Stimulated activated CD4-positive, alpha-beta T cell treated with anti-CD3 and anti-CD28 coated beads, TNF-alpha, amount 100 ng/mL, for 4 hours (primary cell): ENCODE measurements around the gene ADAMTS12.

Source experiments
- DNase-seq, 3 experiments: peaks; one replicate each; pipeline ENCODE4 v3.0.0-alpha.2; 2020; ENCODE audit warnings: low read depth in 3 of 3

The ADAMTS12 gene

DNA sequence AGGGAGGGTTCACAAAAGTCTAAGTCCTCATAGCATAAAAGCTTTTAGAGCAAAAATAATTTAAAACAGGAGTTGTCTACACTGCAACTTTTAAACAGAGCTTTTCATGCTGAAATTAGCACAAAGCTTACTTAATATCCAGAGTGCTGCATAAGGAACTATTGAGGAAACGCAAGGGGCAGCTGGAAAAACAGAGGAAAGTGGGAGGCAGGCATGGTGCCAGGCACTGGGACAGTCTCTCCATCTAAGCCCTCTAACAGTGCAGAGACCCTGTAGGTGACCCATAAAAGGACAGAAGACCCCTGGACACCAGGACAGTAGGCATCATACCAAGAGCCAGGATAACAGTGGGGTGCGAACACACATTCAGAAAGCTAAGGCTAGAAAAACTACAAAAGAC lies 49.3 kb downstream of the ADAMTS12 start:
- no peak for DNase-seq

DNA sequence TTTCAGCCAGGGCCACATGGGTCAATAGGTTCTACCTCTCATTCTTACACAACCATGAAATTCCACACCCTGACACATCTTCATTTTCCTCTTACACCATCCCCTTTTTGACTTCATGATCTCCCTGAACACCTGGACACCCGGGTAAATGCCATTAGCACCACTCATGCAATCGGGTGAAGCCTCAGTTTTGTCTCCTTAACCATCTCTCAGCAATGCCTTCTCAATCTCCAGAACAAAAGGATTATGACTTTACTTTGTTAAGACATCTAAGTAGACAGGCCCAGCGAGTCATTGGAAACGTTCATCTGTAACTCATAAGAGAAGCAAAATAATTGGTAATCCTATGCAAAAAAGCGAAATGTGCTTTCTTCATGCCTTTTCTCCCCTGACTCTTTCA lies 49.9 kb downstream of the ADAMTS12 start:
- DNase-seq = no peak

DNA sequence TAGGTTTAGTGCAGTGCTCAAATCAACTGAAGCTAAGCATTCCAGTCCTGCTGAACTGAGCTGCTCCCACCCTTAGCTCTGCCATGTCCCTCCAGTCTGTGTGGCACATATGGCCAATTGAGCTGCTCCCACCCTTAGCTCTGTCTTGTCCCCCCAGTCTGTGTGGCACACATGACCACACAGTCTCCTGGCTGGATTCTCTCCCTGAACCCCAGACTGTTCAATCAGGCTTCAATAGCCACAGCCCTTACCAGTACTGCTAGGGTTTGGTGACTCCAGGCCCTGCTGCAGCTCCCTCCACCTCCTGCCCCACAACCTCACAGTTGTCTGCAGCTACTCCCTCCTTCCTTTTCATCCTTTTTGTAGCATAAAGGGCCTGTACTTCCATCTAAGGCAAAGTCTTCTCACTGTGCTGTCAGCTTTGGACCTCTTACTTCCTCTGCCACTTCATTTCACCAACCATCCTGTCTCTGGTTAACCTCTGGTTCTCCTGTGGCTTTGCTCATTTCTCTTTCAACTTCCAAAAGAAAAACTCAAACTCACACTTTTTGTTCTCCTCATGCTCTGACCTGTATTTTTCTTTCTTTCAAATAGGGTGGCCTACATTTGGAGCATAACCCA lies 50.8 kb downstream of the ADAMTS12 start:
- no peak for DNase-seq

- no peak for DNase-seq
Measured at GRCh38 chr5:33837301-33837700, 54.5 kb downstream of the ADAMTS12 start.

DNA sequence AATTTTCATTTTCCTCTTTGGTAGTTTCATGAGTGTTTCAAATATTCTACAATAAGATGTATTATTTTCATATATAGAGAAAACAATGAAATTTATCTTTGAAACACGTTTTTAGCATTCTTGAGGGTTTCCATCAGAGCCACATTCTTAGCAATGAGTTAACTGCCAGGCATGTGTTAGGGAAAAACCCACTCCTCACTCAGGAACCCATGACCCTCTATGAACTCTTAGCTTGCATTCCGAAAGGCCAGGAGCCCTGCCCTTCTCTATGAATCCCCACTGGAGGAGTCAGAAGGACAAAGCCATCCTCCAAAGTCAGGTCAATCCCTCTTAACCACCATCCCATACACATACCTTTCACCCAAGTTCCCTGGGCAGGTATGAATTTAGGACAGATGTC lies 57.5 kb downstream of the ADAMTS12 start:
- no peak for DNase-seq

DNA sequence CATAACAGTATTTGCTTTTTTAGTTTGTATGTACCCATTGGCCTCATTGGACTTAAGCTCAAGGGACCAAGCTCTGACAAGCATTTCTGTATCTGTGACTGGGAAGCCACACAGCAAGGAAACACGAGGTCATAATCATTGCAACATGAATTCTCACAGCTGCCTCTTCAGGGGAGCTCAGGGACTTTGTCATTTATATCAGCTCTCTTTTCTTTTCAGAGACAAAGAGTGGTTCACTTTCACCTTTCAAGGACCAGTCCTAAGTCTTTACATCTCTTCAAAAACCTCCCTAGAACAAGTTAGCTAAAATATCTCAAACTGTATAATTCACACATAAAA lies 58.6 kb downstream of the ADAMTS12 start:
- no peak for DNase-seq

DNA sequence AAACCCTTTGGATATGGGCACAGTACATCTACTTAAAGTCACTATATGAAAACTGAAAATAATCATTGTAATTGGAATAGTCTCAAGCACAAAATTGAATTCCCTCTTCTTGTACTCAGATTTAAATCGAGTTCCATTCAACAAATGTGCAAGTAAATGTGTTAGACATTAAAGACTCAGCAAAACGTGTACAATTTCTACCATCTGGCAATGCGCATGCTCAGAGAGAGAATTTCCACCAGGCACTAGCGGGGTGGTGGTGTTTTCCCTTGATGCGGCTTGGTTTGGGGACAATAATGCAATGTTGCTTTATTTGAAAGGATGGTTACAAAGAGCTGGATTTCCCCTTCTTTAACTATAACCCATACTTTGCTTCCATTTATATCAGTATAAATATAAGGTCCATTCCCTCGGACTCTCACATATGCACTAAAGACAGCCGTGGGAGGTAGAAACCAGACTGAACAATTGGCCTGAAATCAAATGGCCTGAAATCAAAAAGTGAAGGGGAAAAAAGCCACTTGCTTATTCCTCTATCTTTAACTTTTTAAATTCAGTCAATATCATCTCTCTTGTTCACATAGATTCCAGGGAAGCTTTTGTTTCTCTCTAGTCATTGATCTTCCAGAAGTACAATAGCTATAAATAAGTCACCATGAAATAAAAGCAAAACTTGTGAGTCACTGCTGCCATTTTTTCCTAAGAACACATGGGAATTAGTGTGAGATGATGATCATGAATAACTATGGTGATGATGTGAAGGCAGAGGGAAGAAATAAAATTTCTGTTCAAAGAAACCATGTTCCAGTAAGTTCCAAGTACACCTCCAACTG lies 59.2 kb downstream of the ADAMTS12 start:
- no peak for DNase-seq

GRCh38 chr5:33831041-33831440 lies 60.7 kb downstream of the ADAMTS12 start:
- DNase-seq = no peak

- no peak for DNase-seq
Measured at GRCh38 chr5:33829430-33829829, 62.4 kb downstream of the ADAMTS12 start.

DNA sequence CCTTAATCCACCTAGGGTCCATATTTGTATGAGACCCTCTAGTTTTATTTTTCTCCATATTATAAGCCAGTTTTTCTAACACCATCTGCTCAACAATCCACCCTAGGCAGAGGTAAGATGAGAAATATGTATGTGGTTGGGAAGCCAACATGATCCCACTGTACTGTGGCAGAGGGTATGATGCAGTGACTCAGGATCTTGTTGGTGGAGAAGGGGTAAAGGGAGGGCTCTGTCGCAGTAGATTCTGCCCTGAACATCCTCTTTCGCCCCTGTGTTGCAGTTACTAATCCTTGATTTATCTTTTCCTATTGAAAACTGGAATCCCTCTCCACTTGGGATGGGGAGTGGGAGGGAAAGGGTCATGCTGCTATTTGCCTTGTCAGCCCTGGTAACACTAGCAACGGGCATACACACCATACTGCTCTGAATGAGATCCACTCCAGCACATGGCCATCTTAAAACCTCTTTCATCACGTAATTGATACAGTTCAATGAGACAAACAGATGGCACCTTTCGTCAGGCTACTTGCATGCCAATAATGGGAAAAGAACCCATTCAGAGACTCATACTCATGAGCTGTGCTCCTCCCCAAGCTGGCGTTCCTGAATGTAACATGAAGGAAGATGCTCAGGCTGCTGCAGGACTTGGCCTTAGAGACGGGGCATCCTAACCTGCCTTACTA lies 63.0 kb downstream of the ADAMTS12 start:
- no peak for DNase-seq

GRCh38 chr5:33827885-33828284 lies 63.9 kb downstream of the ADAMTS12 start:
- no peak for DNase-seq

DNA sequence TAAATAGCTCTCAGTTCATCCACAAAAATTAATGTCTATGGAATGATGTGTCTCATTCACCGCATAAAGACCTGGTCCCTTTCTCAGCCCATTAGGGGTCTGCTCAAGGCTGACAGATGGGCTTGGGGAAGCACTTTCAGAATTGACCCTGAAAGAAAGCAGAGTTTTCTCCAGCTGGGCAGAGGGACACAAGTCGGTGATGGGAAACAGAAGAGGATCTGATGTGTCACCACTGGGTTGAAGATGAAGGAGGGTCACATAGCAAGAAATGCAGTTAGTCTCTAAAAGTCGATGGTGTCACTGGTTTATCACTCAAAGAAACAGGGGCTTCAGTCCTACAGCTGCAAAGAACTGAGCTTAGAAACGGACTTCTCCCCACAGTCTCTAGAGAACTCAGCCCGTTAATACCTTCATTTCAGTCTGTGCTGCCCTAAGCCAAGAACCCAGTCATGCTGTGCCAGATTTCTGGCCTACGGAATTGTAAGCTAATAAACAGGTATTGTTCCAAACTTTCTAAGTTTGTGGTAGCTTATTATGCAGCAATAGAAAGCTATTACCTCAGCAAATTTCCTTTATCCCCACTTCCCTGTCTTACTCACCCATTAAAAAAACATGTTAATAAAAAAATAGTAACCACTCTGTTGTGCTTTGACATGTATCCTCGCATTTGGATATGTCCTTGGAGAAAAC lies 64.6 kb downstream of the ADAMTS12 start:
- no peak for DNase-seq

- DNase-seq = no peak
Measured at GRCh38 chr5:33824516-33825195, 67.1 kb downstream of the ADAMTS12 start.

DNA sequence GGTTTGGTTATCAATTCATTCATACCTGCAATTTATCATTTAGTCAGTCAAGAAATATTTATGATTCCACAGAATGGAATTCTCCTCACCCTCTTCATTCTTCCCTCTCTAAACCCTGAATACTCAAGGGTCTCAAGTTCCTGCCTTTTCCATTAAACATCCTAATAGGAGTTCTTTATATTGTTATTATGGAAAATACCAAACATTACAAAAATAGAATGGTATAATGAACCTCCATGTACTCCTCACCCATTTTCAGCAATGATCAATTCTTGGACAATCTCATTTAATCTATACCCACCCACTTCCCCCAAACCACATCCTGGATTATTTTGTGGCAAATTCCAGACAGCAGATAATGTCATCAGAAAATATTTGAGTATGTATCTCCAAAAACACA lies 74.5 kb downstream of the ADAMTS12 start:
- DNase-seq = no peak

DNA sequence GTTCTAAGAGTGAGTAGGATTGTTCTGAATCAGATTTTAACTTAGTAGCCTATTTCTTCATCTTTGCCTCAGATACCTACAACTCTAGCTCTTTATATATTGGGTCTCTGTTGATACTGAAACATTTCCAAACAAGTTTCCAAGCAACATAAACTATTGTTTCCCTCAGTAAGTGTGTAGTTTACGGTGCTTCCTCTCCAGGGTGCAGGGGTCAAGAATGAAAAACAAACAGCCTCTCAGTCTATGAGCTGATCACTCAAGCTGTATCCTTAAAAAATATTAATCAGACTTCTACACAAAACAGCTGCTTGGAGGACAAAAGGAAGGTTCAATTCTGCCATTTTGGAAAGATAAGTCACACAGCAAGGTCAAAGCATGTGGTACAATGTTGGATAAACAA lies 75.0 kb downstream of the ADAMTS12 start:
- no peak for DNase-seq

- no peak for DNase-seq
Measured at GRCh38 chr5:33812746-33813145, 79.0 kb downstream of the ADAMTS12 start.

GRCh38 chr5:33810491-33811120 lies 81.2 kb downstream of the ADAMTS12 start:
- DNase-seq = no peak

GRCh38 chr5:33809936-33810335 lies 81.9 kb downstream of the ADAMTS12 start:
- no peak for DNase-seq

DNA sequence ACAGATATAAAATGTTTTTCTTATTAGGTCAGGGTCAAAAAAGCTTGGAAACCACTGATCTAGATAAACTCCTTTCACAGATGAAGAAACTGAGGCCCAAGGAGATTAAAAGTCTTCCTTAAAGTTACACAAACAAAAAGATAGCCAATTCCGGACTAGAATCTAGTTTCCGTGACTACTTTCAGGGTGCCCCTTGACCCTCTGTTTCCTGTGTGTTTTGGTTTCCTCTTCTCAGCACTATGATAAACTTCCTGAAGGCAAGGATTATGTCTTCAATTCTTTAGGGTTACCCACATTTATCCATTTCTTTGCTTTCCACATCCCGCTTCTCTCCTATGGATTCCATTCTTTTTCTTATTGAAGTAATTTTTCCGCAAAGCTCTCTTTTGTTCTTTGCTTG lies 83.1 kb downstream of the ADAMTS12 start:
- DNase-seq = no peak

DNA sequence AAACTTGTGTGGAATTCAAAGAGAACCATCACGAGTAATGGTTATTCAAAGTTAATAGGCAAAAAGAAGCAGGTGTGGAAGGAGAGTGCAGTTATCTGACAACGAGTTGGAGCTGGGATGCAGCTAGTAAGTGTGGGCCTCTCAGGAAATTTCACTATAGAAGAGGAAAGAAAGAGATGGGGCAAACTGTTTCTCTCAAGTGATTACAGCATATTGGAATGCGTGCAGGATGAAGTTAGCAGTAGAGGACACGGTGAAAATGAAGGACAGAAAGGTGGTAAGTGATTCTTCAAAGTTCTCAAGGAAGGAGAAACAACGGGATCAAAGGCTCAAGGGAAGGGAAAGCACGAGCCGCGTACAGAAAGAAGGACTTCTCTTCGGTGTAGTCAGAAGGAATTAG lies 84.0 kb downstream of the ADAMTS12 start:
- DNase-seq = no peak

GRCh38 chr5:33806738-33807442 lies 84.9 kb downstream of the ADAMTS12 start:
- no peak for DNase-seq
